ENCODE measurements around the gene PI4K2B.
"Not testable (repeated sequence)": the region's sequence is repeated elsewhere in the genome, so short reads cannot be mapped to it uniquely, and the experiment has no call there.

PI4K2B gene

GRCh38 chr4:25245181-25245580 lies 11.3 kb downstream of the PI4K2B start:
- no peak for DNase-seq

GRCh38 chr4:25246680-25247611 lies 13.1 kb downstream of the PI4K2B start:
- DNase-seq = no peak

- DNase-seq = not testable (repeated sequence)
Observed at GRCh38 chr4:25248875-25249274, 15.0 kb downstream of the PI4K2B start.

DNA sequence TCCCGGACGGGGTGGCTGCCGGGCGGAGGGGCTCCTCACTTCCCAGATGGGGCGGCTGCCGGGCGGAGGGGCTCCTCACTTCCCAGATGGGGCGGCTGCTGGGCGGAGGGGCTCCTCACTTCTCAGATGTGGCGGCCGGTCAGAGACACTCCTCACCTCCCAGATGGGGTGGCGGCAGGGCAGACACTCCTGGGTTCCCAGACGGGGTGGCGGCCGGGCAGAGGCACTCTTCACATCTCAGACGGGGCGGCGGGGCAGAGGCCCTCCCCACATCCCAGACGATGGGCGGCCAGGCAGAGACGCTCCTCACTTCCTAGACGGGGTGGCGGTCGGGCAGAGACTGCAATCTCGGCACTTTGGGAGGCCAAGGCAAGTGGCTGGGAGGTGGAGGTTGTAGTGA lies 15.7 kb downstream of the PI4K2B start:
- not testable (repeated sequence) for DNase-seq

DNA sequence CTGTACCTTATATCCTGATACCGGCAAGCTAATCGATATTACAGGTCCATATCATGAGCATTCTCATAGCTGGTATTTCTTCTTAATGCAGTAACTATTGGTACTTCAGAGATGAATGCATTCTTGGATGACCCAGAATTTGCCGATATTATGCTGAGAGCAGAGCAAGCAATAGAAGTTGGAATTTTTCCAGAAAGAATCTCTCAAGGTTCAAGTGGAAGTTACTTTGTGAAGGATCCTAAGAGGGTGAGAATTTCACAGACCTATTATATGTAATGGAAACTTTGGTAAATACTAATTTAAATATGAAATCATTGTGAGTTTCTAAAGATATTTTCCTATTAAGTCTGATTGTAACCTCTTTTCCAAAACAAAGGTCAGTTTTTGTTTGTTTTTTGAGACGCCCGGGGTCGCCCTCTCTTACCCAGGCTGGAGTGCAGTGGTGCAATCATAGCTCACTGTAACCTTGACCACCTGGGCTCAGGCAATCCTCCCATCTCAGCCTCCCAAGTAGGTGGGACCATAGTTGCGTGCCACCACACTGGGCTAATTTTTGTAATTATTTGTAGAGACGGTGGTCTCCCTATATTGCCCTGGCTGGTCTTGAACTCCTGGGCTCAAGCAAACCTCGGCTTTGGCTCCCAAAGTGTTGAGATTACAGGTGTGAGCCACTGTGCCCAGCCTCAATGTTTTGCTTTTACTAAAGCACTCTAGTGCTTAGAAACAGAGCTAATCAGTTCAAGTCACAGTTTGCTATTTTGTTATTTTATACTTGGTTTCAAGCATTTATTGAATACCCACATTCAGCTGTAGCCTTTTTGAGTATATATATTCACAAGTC lies 18.6 kb downstream of the PI4K2B start:
- DNase-seq = no peak

DNA sequence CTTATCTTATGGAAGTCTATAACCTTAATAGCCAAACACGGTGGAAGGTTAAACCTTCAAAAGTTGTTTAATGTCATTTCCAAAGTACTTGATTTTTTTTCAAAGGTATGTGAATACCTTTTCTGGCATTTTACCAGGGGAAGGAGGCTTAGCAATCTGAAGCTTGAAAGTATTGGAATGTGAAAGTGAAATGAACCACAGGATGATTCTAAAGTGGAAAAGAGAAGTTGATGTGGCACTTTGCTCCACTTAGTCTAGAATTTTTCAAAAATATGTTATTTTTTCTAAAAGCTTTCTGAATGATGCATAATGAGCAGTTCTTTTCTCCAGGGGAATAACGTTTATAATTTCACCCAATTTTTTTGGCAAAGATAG lies 19.2 kb downstream of the PI4K2B start:
- DNase-seq = no peak

GRCh38 chr4:25253786-25254185 lies 20.0 kb downstream of the PI4K2B start:
- not testable (repeated sequence) for DNase-seq

DNA sequence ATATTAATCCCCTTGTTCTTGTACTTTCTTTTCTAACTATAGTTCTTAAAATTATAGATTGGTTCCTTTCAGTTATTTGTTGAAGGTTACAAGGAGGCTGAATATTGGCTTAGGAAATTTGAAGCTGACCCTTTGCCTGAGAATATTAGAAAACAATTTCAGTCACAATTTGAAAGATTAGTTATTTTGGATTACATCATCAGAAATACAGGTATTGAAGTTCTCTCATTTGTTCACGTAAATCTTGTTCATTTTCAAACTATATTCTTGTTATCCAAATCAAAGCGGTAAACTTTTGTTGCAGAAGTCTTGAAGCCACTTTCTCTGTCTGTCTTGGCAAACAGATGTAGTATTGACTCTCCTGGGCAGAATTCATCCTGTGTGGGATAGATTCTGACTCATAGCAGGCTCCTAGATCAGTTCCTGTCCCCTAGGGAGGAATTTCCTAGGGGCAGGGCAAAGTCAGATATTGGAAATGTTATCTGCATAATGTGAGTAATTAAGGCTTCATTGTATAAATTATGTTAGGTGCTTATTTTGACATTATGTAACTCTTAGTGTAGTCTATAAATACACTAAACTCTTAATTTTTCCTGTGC lies 25.2 kb downstream of the PI4K2B start:
- peak; percentile 61 for DNase-seq

DNA sequence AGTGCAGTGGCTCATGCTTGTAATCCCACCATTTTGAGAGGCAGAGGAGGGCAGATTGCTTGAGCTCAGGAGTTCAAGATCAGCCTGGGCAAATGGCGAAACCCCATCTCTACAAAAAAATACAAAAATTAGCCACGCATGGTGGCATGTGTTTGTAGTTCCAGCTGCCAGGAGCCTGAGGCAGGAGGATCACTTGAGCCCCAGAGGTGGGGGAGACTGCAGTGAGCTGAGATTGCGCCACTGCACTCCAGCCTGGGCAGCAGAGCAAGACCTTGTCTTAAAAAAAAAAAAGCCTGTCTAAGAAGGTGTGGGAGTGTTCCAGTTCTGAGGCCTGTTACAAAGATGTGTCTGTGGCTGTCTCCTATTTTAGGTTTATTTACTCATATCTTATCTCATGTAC lies 38.0 kb downstream of the PI4K2B start:
- no peak for DNase-seq

DNA sequence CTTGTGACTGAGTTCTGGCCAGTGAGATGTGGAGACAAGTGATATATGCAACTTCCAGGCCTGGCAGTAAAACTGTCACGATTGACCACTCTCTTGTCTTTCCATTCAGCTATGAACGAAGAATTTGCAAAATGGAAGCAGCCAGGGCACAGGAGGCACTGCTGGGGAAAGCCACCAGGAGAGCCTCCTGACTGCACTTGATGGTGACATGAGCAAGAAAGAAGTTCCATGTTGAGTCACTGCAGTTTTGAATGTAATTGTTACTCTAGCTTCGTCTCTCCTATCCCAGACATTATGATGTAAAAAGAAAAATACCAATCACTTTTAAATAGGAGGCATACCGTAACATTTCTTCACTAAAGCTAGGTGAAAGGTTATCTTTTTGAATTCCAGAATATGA lies 46.4 kb downstream of the PI4K2B start:
- no peak for DNase-seq

DNA sequence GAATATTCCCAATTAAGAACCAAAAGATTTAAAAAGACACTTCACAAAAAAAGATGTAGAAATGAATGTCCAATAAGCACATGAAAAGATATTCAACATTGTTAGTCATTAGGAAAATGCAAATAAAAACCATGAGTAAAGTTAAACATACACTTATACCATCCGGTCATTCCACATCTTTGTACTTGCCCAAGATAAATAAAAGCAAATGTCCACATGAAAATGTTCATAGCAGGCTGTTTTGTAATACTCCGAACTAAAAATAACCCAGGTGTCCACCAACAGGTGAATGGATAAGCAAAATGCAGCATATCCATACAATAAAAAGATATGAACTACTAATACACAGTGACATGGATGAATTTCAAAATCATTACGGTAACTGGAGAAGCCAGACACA lies 50.1 kb downstream of the PI4K2B start:
- DNase-seq = no peak

DNA sequence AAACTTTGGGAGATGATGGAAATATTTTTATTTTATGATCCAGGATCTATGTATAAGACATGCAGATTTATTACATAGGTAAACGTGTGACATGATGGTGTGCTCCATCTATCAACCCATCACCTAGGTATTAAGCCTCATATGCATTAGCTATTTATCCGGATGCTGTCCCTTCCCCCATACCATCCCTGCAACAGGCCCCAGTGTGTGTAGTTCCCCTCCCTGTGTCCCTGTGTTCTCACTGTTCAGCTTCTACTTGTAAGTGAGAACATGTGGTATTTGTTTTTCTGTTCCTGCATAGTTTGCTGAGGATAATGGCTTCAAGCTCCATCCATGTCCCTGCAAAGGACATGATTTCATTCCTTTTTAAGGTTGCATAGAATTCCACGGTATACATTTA lies 50.6 kb downstream of the PI4K2B start:
- no peak for DNase-seq

GRCh38 chr4:25290490-25291067 lies 56.7 kb downstream of the PI4K2B start:
- no peak for DNase-seq

DNA sequence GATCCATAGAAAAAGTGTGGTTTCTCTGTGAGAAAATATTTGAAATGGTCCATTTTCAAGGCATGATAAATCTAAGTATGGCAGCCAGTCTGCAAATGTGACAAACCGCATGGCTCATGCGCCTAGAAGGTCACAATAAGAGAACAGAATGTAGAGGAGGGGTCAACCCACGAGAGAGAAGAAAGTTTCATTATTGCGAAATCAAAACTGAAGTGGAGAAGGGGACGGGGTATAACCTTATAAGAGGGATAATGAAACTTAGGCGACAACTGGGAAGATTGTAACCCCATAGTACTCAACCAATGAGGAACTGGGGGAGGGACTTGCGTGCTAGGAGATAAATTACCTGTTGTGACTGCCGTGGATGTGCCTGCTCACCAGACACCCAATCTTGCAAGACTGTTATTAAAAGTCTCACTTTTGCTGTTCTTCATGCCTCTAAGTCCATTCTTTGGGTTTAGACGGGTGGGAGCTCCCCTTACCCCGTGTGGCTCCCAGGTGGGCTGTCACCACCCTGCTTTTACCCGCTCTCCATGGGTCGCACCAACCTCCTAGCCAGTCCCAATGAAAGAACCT lies 57.4 kb downstream of the PI4K2B start:
- no peak for DNase-seq

- DNase-seq = no peak
Observed at GRCh38 chr4:25297528-25298242, 63.9 kb downstream of the PI4K2B start.

DNA sequence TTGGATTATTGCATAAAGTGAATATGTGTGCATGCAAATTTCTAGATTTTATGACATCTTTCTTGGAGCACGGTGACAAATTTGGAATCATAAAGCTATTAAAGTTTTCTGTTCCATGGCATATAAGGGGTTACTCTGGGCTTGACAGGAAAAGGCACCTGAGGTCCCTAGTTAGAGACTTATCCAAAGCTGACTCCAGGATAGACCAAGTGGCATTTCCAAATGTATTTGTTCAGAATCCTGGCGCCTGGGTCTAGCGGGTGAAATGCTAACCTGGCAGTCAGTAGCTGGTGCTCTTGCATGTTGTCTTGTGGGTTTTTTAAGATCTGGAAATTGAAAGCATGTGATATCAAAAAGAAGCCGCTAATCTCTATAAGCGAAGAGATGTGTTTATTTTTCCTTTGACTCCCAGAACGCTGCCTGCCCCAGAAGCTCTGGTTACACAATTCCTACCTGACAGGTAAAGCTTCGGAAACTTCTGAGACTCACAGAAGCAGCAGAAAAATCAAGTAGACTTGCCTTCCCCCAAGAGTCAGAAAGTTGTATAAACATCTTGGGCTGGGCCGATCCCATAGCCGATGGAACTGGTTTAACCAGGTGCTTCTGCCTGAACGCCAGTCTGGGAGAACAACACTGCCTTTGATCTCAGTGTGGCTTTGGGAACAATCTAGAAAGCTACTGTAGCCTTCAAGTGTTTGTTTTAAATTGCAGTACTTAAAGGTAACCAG lies 65.8 kb downstream of the PI4K2B start:
- DNase-seq = no peak

DNA sequence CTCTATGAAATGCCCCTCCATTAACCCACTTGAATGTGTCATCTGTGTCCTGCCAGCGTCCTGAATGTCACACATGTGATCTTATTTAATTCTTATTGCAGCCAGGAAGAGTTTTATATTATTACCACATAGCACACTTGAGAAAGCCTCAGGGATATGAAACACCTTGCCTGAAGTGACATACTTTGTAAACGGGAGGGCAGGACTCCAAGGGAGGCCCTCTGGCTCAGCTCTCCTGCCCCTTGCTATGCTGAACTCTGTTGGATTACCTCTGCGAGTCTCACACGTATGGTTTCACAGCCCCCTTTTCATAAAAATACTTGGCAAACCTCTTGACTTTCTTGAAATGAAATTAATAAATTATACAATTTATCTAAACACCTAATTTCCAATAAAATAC lies 67.6 kb downstream of the PI4K2B start:
- no peak for DNase-seq

GRCh38 chr4:25302626-25303025 lies 68.8 kb downstream of the PI4K2B start:
- DNase-seq = no peak

DNA sequence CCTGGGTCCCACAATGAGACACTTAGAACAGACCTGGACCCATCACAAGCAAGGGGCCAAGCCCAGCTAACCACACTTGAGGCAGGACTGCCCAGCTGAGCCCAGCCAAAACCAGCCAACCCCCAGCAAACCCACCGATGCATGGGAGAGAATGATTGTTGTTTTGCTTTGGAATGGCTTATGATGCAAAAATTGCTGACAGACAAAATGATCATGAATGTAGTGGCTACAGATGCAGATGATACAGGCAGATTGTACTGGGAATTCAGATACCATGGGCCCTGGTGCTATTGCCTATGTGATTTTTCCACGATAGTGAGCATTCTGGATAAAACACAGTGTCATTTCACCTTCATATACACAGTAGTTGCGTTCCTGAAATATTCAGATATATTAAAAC lies 69.7 kb downstream of the PI4K2B start:
- no peak for DNase-seq

DNA sequence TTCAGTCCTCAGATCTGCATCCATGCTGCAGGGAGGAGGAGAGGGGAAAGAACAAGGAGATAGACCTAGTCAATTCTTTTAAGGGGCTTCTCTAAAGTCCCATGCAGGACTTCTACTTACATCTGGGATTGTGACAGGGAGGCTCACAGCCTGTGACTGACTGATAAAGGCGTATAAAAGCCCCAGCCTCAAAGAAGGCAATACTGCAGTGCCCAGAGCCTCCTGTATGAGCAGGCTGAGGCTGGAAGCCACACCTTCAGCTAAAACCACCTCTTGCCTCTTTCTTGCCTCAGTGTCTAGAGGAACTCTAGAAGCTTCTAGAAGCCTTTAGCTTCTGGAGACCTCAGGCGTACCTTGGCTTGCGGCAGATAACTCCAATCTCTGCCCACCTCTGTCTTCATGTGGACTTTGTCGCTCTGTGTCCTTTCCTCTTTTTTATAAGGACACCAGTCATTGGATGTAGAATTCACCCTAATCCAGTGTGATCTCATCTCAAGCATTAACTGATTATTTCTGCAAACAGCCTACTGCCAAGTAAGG lies 72.8 kb downstream of the PI4K2B start:
- no peak for DNase-seq

DNA sequence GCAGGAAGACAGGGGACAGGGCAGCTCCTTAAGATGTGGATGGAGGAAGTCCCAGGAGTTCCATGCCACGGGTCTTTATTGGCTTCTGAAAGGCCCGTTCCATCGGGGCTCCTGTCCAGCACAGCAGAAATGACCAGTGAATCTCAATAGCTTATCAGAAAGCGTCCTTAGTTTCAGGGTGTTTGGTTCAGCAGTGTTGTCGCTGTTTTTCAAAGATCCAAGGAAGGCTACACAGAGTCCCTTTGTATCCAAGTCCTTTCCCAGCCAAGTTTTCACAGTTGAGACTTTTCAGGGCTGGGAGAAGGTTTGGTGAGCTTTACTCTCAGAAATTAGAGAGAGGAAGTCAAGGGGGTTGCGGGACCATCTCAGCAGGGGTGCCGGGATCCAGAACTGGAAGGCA lies 73.8 kb downstream of the PI4K2B start:
- no peak for DNase-seq
